ENCODE results near the gene ADAMTS17.

- TF ChIP-seq CTCF (conservative IDR thresholded peaks at IDR 0.05) (no peak), EZH2 (IDR thresholded peaks at IDR 0.05; ENCODE audit: low read depth) (no peak)
These were observed 411.1 kb downstream of the ADAMTS17 start for GRCh38 chr15:99930696-99931095.
